ENCODE results near the gene ZNF20.

ZNF20 gene

DNA sequence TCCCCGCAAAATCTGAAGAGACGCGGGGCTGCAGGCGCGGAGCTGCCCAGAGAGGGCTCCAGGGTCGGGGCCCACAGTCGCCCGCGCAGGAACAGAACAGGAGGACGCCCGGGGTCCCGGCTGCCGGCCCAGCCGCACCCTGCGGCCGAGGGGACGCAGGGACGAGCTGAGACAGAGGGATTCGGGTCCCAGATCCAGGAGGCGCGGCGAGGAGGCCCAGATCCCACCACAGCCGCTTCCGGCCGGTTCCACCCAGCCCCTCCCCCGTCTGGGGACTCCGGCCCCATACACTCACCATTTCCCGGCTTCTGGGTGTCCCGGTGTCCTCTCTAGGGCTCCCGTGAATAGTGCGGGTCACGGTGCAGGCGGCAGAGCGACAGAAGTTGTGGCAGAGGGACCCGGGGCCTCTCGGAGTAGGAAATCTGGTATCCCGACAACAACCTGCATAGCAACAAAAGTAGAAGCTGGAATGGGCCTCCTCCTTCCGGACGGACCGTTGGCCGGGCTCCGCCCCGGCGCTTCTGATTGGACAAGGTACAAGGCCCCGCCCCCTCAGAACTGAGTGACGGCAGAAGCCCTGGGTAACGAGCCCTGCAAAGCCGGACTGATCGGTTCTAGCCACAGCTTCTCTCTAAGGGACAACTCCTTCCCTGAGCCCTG, at the start of gene ZNF20:
ZNF20 (minus strand) TSS at position 466 of the 660 bp plus-strand sequence; CDS start at position 298, 168 bp downstream.
- FAIRE-seq: no peak

DNA sequence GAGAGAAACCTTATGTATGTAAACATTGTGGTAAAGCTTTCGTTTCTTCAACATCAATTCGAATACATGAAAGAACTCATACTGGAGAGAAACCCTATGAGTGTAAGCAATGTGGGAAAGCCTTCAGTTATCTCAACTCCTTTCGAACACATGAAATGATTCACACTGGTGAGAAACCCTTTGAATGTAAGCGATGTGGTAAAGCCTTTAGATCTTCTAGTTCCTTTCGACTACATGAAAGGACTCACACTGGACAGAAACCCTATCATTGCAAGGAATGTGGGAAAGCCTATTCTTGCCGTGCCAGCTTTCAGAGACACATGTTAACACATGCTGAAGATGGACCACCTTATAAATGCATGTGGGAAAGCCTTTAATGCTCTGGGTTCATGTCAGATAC, 47.5 kb upstream of the ZNF20 start:
- FAIRE-seq: no peak

DNA sequence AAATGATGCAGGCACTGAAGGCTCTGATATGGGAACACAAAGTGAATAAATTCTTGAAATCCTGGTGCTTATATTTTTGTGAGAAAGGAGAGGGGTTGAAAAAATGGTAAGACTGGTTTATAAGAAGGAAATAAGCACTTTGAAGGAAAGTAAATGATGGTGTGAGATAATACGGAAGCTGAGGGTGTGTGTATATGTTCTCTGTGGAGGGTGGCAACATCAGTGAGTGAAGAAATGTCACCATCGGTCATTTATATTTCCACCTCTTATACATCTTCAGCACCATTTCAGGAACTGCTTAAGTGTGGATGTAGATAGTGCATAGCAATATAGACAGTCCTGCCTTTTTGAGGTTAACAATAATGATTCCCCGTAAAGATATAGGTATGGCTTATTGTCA, 40.2 kb upstream of the ZNF20 start:
- FAIRE-seq: no peak

DNA sequence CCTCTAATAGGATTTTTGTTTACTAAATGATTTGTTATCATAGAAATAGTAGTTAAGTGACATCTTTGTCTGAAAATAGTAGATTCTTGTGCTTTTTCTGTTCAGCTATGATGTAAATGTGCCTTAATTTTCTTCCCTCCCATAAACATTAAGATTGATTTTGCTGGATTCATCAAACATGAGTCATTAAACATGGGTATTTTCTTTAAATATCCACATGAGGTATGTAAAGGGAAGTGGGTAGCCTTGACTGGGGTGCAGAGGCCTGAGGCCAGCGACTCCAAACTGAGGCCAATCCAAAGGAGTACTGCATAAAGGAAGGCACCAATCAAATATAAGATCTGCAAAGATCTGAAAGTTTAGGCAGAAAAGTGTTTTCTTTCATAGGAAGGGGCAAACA, 26.5 kb upstream of the ZNF20 start:
- no peak for FAIRE-seq

DNA sequence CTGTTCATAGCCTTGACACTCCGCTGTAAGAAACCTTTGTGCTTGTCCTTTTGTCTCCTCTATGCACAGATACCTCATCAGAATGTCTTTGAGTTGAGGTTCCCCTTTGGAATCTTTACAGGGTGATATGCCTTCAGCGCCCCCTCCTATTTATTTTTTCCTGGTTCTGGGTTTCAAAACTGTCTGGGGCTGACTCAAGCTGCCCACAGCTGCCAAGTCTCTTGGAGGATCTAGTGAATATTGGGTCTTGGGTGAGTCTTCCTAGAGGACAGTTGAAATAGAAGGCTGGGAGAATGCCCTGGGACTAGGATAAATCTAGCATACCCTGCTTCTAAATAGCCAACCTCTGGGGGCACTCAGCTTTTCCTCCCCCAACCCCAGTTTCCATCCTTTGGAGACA, 23.7 kb upstream of the ZNF20 start:
- no peak for FAIRE-seq

DNA sequence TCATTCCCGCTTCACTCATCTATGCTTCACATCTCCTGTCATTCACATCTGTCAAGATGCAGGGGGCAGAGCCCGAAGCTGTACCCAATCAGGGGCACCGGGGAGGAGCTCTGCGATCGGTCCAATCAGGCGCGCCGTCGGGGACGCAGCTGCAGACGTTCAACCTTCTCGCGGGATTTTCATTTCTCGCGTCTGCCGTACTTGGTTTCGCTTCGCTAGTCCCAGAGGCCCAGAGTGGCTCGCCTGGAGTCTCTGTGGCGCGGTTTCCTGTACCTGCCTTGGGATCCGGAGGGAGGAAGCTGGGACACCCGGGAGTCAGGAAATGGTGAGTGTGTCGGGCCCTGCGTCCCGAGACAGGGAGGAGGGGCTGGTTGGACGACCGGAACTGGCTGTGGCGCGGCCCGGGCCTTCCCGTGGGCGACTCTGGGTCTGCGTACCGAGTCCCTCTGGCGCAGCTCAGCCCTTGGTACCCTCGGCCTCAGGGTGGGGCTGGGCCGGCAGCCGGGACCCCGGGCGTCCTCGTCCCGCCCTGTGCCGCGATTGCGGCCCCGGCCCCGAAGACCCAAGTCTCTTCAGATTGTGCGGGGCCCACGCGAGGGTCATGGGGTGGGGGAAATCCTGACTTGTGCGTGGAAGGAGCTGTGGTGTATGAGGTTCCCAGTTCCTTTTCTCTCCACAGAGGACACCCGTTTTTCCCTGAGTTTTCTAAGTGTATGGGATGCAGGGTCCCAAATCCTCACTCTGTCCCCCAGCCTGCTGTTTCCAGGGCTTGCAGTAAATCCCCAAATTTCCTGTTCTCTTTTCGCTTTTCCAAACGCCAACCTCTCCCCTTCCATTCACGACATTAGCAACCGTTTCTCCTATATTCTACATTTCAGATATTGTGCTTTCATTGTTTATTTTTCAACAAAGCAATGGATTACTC, 23.0 kb upstream of the ZNF20 start, which contains the start of gene ZNF136:
ZNF136 (plus strand) TSS at position 215 of the 925 bp plus-strand sequence; CDS start at position 323, 108 bp downstream.
- FAIRE-seq: no peak

DNA sequence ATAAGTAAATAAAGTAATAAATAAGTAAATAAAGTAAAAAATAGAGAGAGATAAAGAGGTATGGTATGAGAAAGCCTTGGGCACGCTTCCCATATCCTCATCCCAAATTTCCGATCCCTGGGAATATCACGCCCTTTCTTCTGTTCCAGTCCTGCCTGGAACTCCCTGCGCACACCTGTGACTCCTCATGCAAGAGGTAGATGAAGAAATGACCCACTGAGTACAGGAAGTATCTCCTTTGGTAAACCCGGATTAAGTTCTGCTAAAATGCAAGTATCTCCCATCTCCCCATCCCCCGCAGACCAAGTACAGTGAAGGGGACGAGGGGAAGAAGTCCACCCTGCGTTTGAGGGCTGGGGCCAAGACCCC, 22.3 kb upstream of the ZNF20 start:
- FAIRE-seq: no peak

DNA sequence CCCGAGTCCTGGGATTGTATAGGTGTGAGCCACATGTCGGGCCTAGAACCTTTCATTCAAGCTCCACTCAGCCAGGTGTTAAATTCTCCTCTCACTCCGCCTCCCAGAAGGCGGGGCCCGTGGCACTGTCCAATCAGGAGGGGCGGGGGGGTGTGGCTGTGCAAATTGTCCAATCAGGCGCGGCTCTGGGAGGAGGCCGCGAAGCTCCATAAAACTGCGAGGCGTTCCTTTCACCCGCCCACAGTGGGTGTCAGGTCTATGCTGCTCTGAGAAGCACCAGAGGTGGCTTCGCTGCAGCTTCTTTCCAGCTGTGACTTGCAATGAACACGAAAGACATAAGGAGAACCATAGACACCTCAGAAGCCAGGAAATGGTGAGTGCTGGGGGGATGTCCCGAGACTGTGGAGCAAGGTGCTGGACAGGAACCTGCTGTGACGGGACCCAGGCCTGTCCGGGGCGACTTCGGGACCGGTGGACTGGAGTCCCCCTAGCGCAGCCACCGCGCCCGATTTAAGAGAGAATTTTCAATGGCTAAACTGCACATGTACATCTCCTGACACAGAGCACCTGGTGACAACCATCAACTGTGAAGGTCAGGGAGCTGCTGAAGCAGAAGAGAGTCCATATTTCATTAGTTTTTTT, 19.7 kb upstream of the ZNF20 start:
- no peak for FAIRE-seq

DNA sequence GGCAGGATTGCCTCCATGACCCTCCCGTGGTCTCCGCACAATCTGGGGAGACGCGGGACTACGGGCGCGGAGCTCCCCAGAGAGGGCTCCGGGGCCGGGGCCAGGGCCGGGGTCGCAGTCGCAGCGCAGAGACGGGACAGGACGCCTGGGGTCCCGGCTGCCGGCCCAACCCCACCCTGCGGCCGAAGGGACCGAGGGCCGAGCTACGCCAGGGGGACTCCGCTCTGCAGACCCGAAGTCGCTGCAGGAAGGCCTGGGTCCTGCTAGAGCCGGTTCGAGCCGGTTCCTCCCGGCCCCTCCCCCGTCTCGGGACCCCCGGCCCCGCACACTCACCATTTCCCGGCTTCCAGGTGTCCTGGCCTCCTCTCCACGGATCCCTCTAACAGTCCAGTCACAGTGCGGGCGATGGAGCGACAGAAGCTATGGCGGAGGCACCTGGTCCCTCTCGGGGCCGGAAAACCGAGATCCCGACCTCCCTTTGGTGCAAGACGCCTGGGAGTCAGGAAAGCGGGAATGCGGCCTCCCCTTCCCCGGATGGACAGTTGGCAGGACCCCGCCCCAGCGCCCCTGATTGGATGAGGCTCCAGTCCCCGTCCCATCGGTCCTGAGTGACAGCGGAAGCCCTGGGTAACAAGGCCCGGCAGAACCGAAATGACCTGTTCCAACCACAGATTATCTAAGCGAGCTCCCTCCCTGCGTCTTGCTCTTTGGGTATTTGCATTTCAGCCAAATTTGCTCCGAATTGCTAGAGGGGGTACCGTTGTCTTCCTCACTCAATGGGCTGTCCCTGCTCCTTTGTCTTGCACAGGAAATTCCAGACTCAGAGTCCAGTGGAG, 16.3 kb upstream of the ZNF20 start, which contains the start of gene ZNF625:
ZNF625 (minus strand) TSS at position 512 of the 836 bp plus-strand sequence; CDS start at position 336, 176 bp downstream.
- no peak for FAIRE-seq

DNA sequence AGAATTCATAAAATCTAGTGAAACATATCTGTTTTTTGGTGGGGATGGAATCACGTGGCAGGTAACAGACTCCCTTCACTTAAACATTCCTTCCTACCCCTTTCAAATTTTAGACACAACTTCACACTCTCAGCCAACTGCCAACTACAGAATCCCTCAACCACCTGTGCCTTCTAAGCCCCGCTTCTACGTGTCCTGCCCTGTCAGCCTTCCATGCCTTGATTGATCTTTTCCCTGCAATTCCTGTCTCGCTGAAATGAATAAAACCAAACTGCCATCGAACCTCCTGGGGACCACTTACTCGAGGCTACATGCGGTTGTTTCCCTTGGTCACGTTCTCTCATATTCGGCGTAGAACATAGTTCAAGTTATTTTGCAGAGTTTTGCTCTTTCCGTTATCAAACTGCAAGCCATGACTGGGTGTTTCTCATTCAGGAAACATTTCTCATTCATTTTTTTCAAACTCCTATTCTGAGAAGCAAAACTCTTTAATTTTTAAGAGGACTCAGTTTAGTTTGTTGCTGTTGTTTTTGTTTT, 15.2 kb upstream of the ZNF20 start:
- no peak for FAIRE-seq

DNA sequence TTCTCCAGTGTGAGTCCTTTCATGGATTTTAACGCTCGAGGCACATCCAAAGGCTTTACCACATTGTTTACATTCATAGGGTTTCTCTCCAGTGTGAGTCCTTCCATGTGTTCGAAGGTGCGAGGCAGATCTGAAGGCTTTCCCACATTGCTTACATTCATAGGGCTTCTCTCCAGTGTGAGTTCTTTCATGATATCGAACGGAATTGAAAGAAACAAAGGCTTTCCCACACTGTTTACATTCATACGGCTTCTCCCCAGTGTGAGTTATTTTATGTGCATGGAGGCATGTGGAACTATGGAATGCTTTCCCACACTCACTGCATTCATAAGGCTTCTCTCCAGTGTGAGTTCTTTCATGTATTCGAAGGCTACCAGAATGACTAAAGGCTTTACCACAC, 5.2 kb upstream of the ZNF20 start:
- no peak for FAIRE-seq

DNA sequence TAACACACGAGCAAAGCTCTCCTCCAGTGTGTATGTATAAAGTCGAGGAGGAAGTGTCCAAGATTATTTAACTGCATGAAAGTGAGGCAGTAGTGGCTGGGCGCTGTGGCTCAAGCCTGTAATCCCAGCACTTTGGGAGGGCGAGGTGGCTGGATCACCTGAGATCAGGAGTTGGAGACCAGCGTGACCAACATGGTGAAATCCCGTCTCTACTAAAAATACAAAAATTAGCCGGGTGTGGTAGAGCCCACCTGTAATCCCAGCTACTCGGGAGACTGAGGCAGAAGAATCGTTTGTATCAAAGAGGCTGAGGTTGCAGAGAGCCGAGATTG, 1.2 kb upstream of the ZNF20 start:
- no peak for FAIRE-seq

DNA sequence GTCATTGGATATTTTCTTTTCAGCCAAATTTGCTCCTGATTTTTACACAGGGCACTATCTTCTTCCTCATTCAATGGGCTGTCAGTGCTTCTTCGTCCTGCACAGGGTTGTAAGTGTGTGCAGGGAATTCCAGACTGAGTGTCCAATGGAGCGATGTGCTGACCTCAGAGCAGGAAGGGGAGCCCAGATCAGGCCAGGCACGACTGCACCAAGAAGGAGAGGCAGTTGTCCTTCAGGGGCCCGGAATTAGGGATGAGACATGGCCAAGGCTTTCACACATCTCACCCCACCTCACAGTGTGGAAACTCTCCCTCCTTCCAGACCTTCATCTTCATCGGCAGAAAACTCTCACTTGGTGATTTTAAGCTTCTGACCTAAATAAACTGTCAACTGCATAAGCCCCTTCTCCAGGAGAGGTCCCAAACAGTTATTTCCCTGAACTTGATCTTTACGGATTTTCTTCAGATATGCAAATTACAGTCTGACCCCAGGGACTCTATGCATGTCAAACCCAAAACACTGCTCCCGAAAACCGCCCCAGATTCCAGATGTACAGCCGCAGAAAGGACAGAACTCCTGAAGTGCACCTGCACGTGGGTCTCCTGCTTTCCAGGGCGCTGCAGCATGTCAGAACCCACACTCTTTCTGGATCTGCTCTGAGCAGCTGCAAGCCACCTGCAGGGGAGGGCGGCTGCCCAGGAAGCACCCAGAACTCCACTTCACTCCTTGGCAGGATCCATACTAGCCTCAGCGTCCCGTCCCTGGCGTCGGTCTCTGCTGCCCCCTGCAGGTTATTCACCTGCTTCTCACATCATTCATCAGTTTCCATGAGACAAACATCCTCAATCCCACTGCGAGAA, 625 bp upstream of the ZNF20 start:
- FAIRE-seq: no peak

DNA sequence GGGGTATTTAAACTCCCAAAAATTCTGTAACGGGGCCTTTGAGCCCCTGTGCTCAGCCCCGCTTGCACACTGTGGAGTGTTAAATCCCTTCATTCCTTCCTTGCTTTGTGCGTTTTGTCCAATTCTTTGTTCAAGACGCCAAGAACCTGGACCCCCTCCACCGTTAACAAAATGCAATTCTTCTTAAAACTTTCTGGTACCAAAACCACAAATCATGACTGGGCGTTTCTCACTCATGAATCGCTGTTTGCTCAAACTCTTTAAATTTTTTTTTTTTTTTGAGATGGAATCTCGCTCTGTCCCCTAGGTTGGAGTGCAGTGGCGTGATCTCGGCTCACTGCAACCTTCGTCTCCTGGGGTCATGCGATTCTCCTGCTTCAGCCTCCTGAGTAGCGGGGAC, 881 bp downstream of the ZNF20 start:
- FAIRE-seq: no peak

DNA sequence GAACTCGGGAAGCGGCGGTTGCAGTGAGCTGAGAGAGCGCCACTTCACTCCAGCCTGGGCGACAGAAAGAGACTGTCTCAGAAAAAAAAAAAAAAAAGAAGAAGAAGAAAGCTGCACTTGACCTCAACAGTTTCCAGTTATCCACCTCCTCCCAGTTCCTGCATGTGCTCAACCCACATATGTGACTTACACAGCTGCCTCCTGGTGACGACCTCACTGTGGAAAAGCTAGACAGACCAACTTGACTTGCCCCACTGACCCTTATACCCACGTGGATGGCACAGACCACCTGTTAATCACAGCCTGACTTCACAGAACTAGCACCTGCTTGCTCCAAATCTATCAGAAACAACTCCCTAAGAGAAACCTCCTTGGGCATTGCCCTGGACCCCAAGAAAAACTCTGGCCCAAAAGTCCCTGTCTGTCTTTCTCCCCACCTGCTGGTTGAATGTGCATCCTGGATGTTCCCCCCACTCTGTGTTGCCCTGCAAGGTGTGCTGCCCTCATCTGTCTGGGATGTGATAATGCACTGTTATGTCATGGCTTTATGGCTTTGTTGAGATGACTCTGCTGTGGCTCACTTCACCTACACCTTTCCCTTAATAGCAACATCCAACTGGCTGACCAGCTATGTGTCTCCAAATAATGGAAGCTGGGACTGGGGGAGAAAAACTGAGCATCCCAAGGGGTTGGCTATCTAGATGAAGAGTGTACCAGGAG, 2.8 kb downstream of the ZNF20 start:
- FAIRE-seq: no peak

DNA sequence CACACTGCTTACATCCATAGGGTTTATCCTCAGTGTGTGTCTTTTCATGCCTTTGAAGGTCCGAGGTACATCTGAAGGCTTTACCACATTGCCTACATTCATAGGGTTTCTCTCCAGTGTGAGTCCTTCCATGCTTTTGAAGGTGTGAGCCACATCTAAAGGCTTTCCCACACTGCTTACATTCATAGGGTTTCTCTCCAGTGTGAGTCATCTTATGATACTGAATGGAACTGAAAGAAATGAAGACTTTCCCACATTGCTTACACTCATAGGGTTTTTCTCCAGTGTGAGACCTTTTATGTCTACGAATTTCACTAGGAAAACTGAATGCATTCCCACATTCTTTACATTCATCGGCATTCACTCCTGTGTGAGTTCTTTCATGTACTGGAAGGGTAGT, 7.1 kb downstream of the ZNF20 start:
- FAIRE-seq: no peak

DNA sequence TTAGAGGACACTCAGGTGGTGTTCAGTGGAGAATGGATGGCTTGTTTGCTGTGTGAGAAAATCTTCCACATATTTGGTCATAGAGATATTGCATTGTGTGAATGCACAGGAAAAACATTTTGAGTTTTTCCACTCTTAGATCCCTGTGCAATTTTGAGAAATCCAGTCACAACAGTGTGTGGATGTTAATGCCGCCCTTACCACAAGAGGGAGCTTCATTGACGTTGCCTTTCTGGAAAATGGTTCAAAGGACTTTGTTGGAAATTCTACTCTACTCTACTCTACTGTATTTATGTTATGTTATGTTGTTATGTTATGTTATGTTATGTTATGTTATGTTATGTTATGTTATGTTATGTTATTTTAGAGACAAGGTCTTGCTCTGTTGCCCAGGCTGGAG, 13.4 kb downstream of the ZNF20 start:
- FAIRE-seq: no peak

DNA sequence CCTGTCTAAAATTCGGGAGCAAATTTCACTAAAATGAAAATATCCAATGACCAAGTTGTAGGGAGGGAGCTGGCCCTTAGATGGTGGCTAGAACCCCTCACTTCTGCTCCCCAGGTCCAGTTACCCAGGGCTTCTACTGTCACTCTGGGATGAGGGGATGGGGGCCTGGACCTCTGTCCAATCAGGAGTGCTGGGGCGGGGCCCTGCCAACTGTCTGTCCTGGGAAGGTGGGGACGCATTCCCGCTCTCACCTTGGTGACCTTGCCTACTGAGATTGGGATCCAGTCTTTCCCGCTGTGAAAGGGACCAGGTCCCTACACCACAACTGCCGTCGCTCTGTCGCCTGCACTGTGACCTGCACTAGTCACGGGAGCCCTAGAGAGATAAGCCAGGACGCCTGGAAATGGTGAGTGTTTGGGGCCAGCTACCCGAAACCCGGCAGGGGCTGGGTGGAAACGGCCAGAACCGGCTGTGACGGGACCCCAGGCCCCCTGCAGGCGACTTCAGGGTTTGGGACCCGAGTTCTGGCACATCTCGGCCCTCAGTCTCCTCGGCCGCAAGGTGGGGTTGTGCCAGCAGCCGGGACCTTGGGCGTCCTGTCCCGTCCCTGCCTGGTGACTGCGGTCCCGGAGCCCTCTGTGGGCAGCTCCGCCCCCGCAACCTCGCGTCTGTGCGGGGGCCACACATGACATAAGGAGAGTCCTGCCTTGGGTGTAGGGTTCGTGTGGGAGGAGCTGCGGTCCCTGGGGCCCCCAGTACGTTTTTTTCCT, 22.8 kb downstream of the ZNF20 start:
- FAIRE-seq: no peak

DNA sequence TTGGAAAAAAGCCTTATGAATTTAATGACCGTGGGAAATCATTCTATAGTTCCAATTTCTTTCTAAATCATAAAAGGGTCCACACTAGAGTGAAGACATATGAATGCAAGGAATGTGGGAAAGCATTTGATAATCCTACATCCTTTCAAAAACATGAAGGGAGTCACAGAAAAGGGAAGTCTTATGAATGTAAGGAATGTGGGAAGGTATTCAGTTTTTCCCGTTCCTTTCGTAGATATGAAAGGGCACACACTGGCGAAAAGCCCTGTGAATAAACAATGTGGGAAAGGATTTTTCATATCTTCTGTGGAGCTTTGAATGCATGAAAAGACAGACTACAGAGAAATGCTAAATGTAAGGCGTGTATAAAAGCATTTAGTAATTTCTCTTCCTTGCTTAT, 27.0 kb downstream of the ZNF20 start:
- no peak for FAIRE-seq

DNA sequence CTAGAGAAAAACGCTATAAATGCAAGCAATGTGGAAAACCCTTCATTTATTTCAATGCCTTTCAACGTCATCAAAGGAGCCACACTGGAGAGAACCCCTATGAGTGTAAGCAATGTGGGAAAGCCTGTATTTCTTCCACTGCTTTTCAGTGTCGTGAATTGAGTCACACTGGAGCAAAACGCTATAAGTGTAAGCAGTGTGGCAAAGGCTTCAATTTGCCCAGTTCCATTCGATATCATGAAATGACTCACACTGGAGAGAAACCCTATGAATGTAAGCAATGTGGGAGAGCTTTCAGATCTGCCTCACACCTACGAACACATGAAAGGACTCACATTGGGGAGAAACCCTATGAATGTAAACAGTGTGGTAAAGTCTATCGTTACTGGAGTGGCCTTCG, 27.4 kb downstream of the ZNF20 start:
- no peak for FAIRE-seq

Measured in colon (tissue), 2 donors.